Ramos (cell line): ENCODE data around the gene JMJD6.
"Not testable (repeated sequence)": the region's sequence is repeated elsewhere in the genome, so short reads cannot be mapped to it uniquely, and the experiment has no call there.

Experiments used
- in situ Hi-C: fragments of 300-500 bp; cut with MboI; formaldehyde crosslinking; loops from one replicate; pipeline ENCODE4 v1.14.3; 2022; ENCODE audit warnings: low sequenced_read_pairs; ENCODE audit not compliant: unreplicated experiment

The JMJD6 gene

GRCh38 chr17:76720211-76720610 is 6.2 kb downstream of the JMJD6 start:
- in situ Hi-C loops = no loop called here

GRCh38 chr17:76718516-76718915 is 7.9 kb downstream of the JMJD6 start:
- in situ Hi-C loops = no loop called here

GRCh38 chr17:76716839-76717215 is 9.6 kb downstream of the JMJD6 start:
- in situ Hi-C loops = no loop called here

GRCh38 chr17:76716146-76716838 is 10.1 kb downstream of the JMJD6 start:
- in situ Hi-C loops = no loop called here

- in situ Hi-C loops = no loop called here
Observed at GRCh38 chr17:76715496-76715830, 10.9 kb downstream of the JMJD6 start.

GRCh38 chr17:76714822-76715495 is 11.4 kb downstream of the JMJD6 start:
- in situ Hi-C loops = no loop called here

- in situ Hi-C loops = no loop called here
Observed at GRCh38 chr17:76714336-76714735, 12.1 kb downstream of the JMJD6 start.

- in situ Hi-C loops = no loop called here
Observed at GRCh38 chr17:76713765-76714164, 12.6 kb downstream of the JMJD6 start.

GRCh38 chr17:76712321-76712720 is 14.1 kb downstream of the JMJD6 start:
- in situ Hi-C loops = not testable (repeated sequence)

GRCh38 chr17:76710863-76711611 is 15.4 kb downstream of the JMJD6 start, which contains the start of gene MXRA7:
MXRA7 (minus strand) TSS chr17:76710965; CDS start chr17:76710946, 19 bp downstream.
- in situ Hi-C loops = no loop called here

- in situ Hi-C loops = not testable (repeated sequence)
Observed at GRCh38 chr17:76709951-76710862, 16.2 kb downstream of the JMJD6 start.

GRCh38 chr17:76709077-76709950 is 17.1 kb downstream of the JMJD6 start:
- in situ Hi-C loops = no loop called here

GRCh38 chr17:76707985-76708807 is 18.2 kb downstream of the JMJD6 start:
- in situ Hi-C loops = no loop called here

GRCh38 chr17:76706817-76707216 is 19.6 kb downstream of the JMJD6 start:
- in situ Hi-C loops = no loop called here

GRCh38 chr17:76704805-76705204 is 21.6 kb downstream of the JMJD6 start:
- in situ Hi-C loops = no loop called here

- in situ Hi-C loops = no loop called here
Observed at GRCh38 chr17:76702941-76703637, 23.3 kb downstream of the JMJD6 start.

GRCh38 chr17:76702076-76702475 is 24.3 kb downstream of the JMJD6 start:
- in situ Hi-C loops = no loop called here

GRCh38 chr17:76701471-76701967 is 24.9 kb downstream of the JMJD6 start:
- in situ Hi-C loops = no loop called here
